H9 (cell line): ENCODE measurements around the gene POLA1. TPM values are rescaled to one million over a fixed set of nuclear protein-coding genes. Genes with fewer than 3 reads are reported as not detected.

Experiments
- DNase-seq: peaks from one replicate; pipeline ENCODE4 v3.0.0-alpha.2; 2017
- H2AFZ ChIP-seq: one replicate; pipeline ENCODE4 v1.6.1; 2013; ENCODE audit warnings: mild to moderate bottlenecking, low read length, control low read depth, moderate library complexity
- H2AK5ac ChIP-seq: 2 replicates; pipeline ENCODE4 v1.6.1; 2013; ENCODE audit warnings: low read length, control low read depth, mixed read lengths; ENCODE audit not compliant: insufficient read length
- H2BK120ac ChIP-seq: one replicate; pipeline ENCODE4 v1.6.1; 2013; ENCODE audit warnings: low read depth, mild to moderate bottlenecking, low read length, control low read depth, inconsistent platforms; ENCODE audit not compliant: poor library complexity, severe bottlenecking
- H2BK12ac ChIP-seq: 2 replicates; pipeline ENCODE4 v1.6.1; 2013; ENCODE audit warnings: low read length, control low read depth, mixed read lengths, low read depth; ENCODE audit not compliant: insufficient read length
- H2BK15ac ChIP-seq: 2 replicates; pipeline ENCODE4 v1.6.1; 2013; ENCODE audit warnings: low read depth, low read length, control low read depth
- H2BK20ac ChIP-seq: one replicate; pipeline ENCODE4 v1.6.1; 2013; ENCODE audit warnings: low read depth, mild to moderate bottlenecking, low read length, control low read depth, inconsistent platforms; ENCODE audit not compliant: poor library complexity, severe bottlenecking
- H2BK5ac ChIP-seq: 2 replicates; pipeline ENCODE4 v1.6.1; 2013; ENCODE audit warnings: low read length, control low read depth, mixed read lengths; ENCODE audit not compliant: insufficient read length
- H3K14ac ChIP-seq: 2 replicates; pipeline ENCODE4 v1.6.1; 2013; ENCODE audit warnings: low read length, control low read depth; ENCODE audit not compliant: insufficient read depth
- H3K18ac ChIP-seq: 2 replicates; pipeline ENCODE4 v1.6.1; 2013; ENCODE audit warnings: low read depth, mild to moderate bottlenecking, mixed read lengths, low read length, control low read depth; ENCODE audit not compliant: insufficient read length
- H3K23ac ChIP-seq: 2 replicates; pipeline ENCODE4 v1.6.1; 2013; ENCODE audit warnings: low read length, control low read depth, mixed read lengths, low read depth; ENCODE audit not compliant: insufficient read length
- H3K23me2 ChIP-seq: 2 replicates; pipeline ENCODE4 v1.6.1; 2013; ENCODE audit warnings: low read depth, mild to moderate bottlenecking, mixed read lengths, low read length, control low read depth; ENCODE audit not compliant: insufficient read length, poor library complexity, severe bottlenecking
- H3K27ac ChIP-seq: 2 replicates; pipeline ENCODE4 v1.5.1; 2013; ENCODE audit warnings: low read length, control low read depth, mixed read lengths, low read depth; ENCODE audit not compliant: insufficient read length
- H3K27me3 ChIP-seq: 2 replicates; pipeline ENCODE4 v1.6.1; 2013; ENCODE audit warnings: low read length, control low read depth, inconsistent platforms; ENCODE audit not compliant: insufficient read depth
- H3K4ac ChIP-seq: 2 replicates; pipeline ENCODE4 v1.6.1; 2013; ENCODE audit warnings: low read depth, mild to moderate bottlenecking, control low read depth, inconsistent platforms, low read length, moderate library complexity
- H3K4me1 ChIP-seq: 2 replicates; pipeline ENCODE4 v1.6.1; 2013; ENCODE audit warnings: low read length, control low read depth, inconsistent platforms; ENCODE audit not compliant: insufficient read depth
- H3K4me2 ChIP-seq: 2 replicates; pipeline ENCODE4 v1.6.1; 2013; ENCODE audit warnings: low read length, control low read depth, mixed read lengths; ENCODE audit not compliant: insufficient read length, insufficient read depth
- H3K56ac ChIP-seq: 2 replicates; pipeline ENCODE4 v1.6.1; 2013; ENCODE audit warnings: low read depth, mild to moderate bottlenecking, mixed read lengths, low read length, control low read depth; ENCODE audit not compliant: insufficient read length
- H3K79me1 ChIP-seq: 2 replicates; pipeline ENCODE4 v1.6.1; 2013; ENCODE audit warnings: low read depth, mild to moderate bottlenecking, moderate library complexity, low read length, control low read depth, inconsistent platforms; ENCODE audit not compliant: insufficient read depth, poor library complexity, severe bottlenecking
- H3K79me2 ChIP-seq: 2 replicates; pipeline ENCODE4 v1.6.1; 2013; ENCODE audit warnings: low read length, control low read depth, inconsistent platforms; ENCODE audit not compliant: insufficient read depth
- H3K9ac ChIP-seq: 2 replicates; pipeline ENCODE4 v1.6.1; 2013; ENCODE audit warnings: low read length, control low read depth, mixed read lengths; ENCODE audit not compliant: insufficient read length; ENCODE audit errors: extremely low read depth
- H3K9me3 ChIP-seq: one replicate; pipeline ENCODE4 v1.6.1; 2013; ENCODE audit warnings: low read depth, low read length, inconsistent platforms; ENCODE audit not compliant: control insufficient read depth
- H3T11ph ChIP-seq: one replicate; pipeline ENCODE4 v1.6.1; 2013; ENCODE audit warnings: mild to moderate bottlenecking, low read length, control low read depth, inconsistent platforms
- H4K20me1 ChIP-seq: one replicate; pipeline ENCODE4 v1.6.1; 2013; ENCODE audit not compliant: control insufficient read depth, insufficient read length, insufficient read depth
- H4K5ac ChIP-seq: 2 replicates; pipeline ENCODE4 v1.6.1; 2013; ENCODE audit warnings: low read depth, mild to moderate bottlenecking, mixed read lengths, low read length, control low read depth; ENCODE audit not compliant: insufficient read length
- H4K8ac ChIP-seq: replicated peaks from 2 replicates; pipeline ENCODE4 v1.6.1; 2013; ENCODE audit warnings: low read length, control low read depth, mixed read lengths, low read depth; ENCODE audit not compliant: insufficient read length
- H4K91ac ChIP-seq: 2 replicates; pipeline ENCODE4 v1.6.1; 2013; ENCODE audit warnings: low read depth, mild to moderate bottlenecking, moderate library complexity, mixed read lengths, low read length, control low read depth; ENCODE audit not compliant: insufficient read length
- H3K27ac Mint-ChIP-seq, 3 experiments: 2 replicates in 2 of 3; 3 replicates in 1 of 3; pipeline ENCODE4 v1.8.0; 2020 to 2021; ENCODE audit warnings: mixed read lengths in 3 of 3, mild to moderate bottlenecking in 1 of 3, moderate library complexity in 1 of 3
- H3K27me3 Mint-ChIP-seq: 2 replicates; pipeline ENCODE4 v1.8.0; 2021; ENCODE audit warnings: low read depth, mild to moderate bottlenecking, moderate library complexity, mixed read lengths
- H3K36me3 Mint-ChIP-seq, 3 experiments: 2 replicates in 2 of 3; 3 replicates in 1 of 3; pipeline ENCODE4 v1.8.0; 2020 to 2021; ENCODE audit warnings: low read depth in 3 of 3, mixed read lengths in 3 of 3; ENCODE audit not compliant: insufficient read depth in 1 of 3
- H3K4me1 Mint-ChIP-seq, 2 experiments: 2 replicates each; pipeline ENCODE4 v1.8.0; 2020; ENCODE audit warnings: mixed read lengths in 2 of 2
- H3K4me3 Mint-ChIP-seq, 2 experiments: 2 replicates in 1 of 2; 3 replicates in 1 of 2; pipeline ENCODE4 v1.8.0; 2020 to 2021; ENCODE audit warnings: mild to moderate bottlenecking in 2 of 2, mixed read lengths in 2 of 2, moderate library complexity in 1 of 2
- H3K9me3 Mint-ChIP-seq, 2 experiments: 2 replicates in 1 of 2; 3 replicates in 1 of 2; pipeline ENCODE4 v1.8.0; 2020; ENCODE audit warnings: mild to moderate bottlenecking in 2 of 2, mixed read lengths in 2 of 2, moderate library complexity in 1 of 2
- WGBS: extraction: QIAGEN DNeasy Blood & Tissue Kit; methylation state at CpG from one replicate; pipeline ENCODE4 v1.1.7; 2013; ENCODE audit warnings: missing lambda C conversion rate, low lambda C conversion rate, mixed read lengths; ENCODE audit not compliant: insufficient read length; ENCODE audit errors: extremely low coverage; 5-methylcytosine and 5-hydroxymethylcytosine counted together
- total RNA-seq: library from RNA; stranded (reverse); gene quantifications from 2 replicates; pipeline ENCODE4 v1.2.1, GENCODE V29; 2021
- TF ChIP-seq, protein P1 (sequence below): fragments of 200-600 bp; sonication (generic); conservative IDR thresholded peaks from 3 replicates; pipeline ENCODE4 v1.8.0; 2021; ENCODE audit warnings: antibody characterized with exemption, mild to moderate bottlenecking

Gene POLA1
- total RNA-seq, 1 experiment from 2014 or later, result 60.2 TPM

DNA sequence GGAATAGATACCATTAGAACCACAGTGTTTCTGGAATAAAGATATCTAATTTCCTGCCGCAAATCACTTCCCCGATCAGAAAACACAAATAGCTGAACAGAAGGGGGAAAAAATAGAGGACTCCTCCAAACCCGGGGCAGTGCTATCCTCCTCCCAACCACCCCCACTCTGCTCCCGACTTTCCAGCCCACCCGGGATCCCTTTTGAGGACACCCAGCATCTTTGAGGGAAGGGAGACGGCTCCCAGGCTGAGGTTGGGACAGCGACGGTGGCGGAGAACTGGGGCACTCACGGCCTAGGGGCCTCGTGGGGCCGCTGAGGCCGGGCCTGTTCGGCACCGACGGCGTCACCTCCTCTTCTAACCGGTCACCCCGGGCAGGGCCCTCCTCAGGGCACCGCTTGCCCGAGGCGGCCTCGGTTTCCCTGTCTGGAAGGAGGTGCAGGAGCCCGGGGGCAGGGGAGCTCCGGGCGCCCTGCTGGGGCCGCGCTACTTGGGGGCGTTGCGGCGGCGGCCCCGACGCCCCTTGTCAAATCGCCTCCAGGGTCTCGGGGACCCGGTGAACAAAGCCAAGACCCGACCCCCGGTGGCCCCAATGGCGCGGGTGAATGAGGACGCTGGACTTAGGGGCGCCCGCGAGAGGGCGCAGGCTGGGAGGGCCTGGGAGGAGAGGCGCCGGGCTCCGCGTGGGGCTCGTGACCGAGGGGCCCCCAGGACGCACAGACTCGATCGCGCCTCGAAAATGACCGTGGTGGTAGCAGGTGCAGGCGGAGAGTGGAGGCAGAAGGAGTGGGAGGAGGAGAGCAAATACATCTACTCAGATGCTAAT, 329.0 kb downstream of the POLA1 start:
- H3K23me2 ChIP-seq, result peaks cover 20% of the 10 kb centered on the region
- H3K14ac ChIP-seq, result no peak overlapping the region; the same call in 1 of the 2 replicates
- H3K9me3 ChIP-seq, result no peaks in the 10 kb centered on the region
- H3K4me1 ChIP-seq, result peaks cover 2% of the 10 kb centered on the region; the same call in 1 of the 2 replicates
- Mint-ChIP-seq H3K4me3 (peak overlapping the region; percentile 48 to 73), H3K36me3 (no peaks in the 10 kb centered on the region), H3K27ac (no peak overlapping the region), H3K27me3 (peaks cover 85% of the 10 kb centered on the region), H3K9me3 (peaks cover 0 to 3% of the 10 kb centered on the region in 2 experiments; a peak in 2 of 5 replicates), H3K4me1 (peaks cover 64 to 80% of the 10 kb centered on the region in 2 experiments)
- H3K23ac ChIP-seq, result no peak overlapping the region
- no peak overlapping the region for H3K4ac ChIP-seq
- H3K27me3 ChIP-seq, result peaks cover 52% of the 10 kb centered on the region
- TF ChIP-seq, protein P1, sequence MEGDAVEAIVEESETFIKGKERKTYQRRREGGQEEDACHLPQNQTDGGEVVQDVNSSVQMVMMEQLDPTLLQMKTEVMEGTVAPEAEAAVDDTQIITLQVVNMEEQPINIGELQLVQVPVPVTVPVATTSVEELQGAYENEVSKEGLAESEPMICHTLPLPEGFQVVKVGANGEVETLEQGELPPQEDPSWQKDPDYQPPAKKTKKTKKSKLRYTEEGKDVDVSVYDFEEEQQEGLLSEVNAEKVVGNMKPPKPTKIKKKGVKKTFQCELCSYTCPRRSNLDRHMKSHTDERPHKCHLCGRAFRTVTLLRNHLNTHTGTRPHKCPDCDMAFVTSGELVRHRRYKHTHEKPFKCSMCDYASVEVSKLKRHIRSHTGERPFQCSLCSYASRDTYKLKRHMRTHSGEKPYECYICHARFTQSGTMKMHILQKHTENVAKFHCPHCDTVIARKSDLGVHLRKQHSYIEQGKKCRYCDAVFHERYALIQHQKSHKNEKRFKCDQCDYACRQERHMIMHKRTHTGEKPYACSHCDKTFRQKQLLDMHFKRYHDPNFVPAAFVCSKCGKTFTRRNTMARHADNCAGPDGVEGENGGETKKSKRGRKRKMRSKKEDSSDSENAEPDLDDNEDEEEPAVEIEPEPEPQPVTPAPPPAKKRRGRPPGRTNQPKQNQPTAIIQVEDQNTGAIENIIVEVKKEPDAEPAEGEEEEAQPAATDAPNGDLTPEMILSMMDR, result peak; percentile 64
- no peak overlapping the region for H2BK5ac ChIP-seq
- no peak overlapping the region for H2BK12ac ChIP-seq
- no peaks in the 10 kb centered on the region for H3K79me1 ChIP-seq
- no peak overlapping the region for H3K9ac ChIP-seq
- H2BK20ac ChIP-seq, result no peak overlapping the region
- H2AFZ ChIP-seq, result no peak overlapping the region
- H4K20me1 ChIP-seq, result no peaks in the 10 kb centered on the region
- H3K18ac ChIP-seq, result no peak overlapping the region
- no CpG with 5 or more reads among the region's 59 CpGs for WGBS
- no peak overlapping the region for H2BK15ac ChIP-seq
- no peak overlapping the region for H3K56ac ChIP-seq
- peak overlapping the region; percentile 62 for H3K4me2 ChIP-seq
- no peak overlapping the region for H4K91ac ChIP-seq
- DNase-seq, result no peak
- H2AK5ac ChIP-seq, result no peak overlapping the region
- H2BK120ac ChIP-seq, result no peak overlapping the region
- no peak overlapping the region for H4K8ac ChIP-seq
- H3K27ac ChIP-seq, result no peak overlapping the region
- H4K5ac ChIP-seq, result no peak overlapping the region
- H3T11ph ChIP-seq, result no peak overlapping the region
- no peaks in the 10 kb centered on the region for H3K79me2 ChIP-seq
